Thyroid gland (tissue), 4 donors: ENCODE measurements around the gene SPEM3.
"Not testable (repeated sequence)": the region's sequence is repeated elsewhere in the genome, so short reads cannot be mapped to it uniquely, and the experiment has no call there.

Experiments
- CTCF ChIP-seq, 6 experiments: fragments of 200-600 bp in 3 of 6; fragments of 450-650 bp in 3 of 6; sonication (generic) in 3 of 6; IDR thresholded peaks; one replicate each; pipeline ENCODE4 v1.5.1; 2016 to 2019; ENCODE audit warnings: antibody characterized with exemption in 6 of 6, mild to moderate bottlenecking in 2 of 6, inconsistent platforms in 1 of 6, moderate library complexity in 1 of 6
- POLR2A ChIP-seq, 2 donors: fragments of 450-650 bp; IDR thresholded peaks; one replicate each; pipeline ENCODE4 v1.6.1; 2017; ENCODE audit warnings: antibody characterized with exemption in 2 of 2, mild to moderate bottlenecking in 2 of 2, moderate library complexity in 1 of 2

GRCh38 chr17:7474767-7475166 lies 46.1 kb downstream of the SPEM3 start:
- TF ChIP-seq CTCF, POLR2A (IDR thresholded peaks at IDR 0.05): not testable (repeated sequence)
